Lower lobe of right lung (tissue), 2 donors: Measurements from ENCODE around the gene DOCK8. TPM values are rescaled to one million over a fixed set of nuclear protein-coding genes. Genes with fewer than 3 reads are reported as not detected.
"Not testable (repeated sequence)": the region's sequence is repeated elsewhere in the genome, so short reads cannot be mapped to it uniquely, and the experiment has no call there.

Experiments used
- ATAC-seq, 2 donors: fragments of 200-7000 bp; cut with Tn5 transposase; one replicate each; pipeline ENCODE4 v1.9.1; 2020 to 2022; ENCODE audit warnings: mild to moderate bottlenecking in 2 of 2, moderate library complexity in 2 of 2
- DNase-seq: peaks from one replicate; pipeline ENCODE4 v3.0.0-alpha.2; 2020
- H3K27ac ChIP-seq: fragments of 200-600 bp; one replicate; pipeline ENCODE4 v1.8.0; 2022
- H3K27me3 ChIP-seq: fragments of 200-600 bp; one replicate; pipeline ENCODE4 v1.8.0; 2022; ENCODE audit warnings: low read depth
- H3K36me3 ChIP-seq: fragments of 200-600 bp; one replicate; pipeline ENCODE4 v1.8.0; 2022; ENCODE audit warnings: mild to moderate bottlenecking
- H3K4me1 ChIP-seq: fragments of 200-600 bp; one replicate; pipeline ENCODE4 v1.8.0; 2022
- H3K4me3 ChIP-seq: fragments of 200-600 bp; one replicate; pipeline ENCODE4 v1.8.0; 2022; ENCODE audit warnings: mild to moderate bottlenecking
- H3K9me3 ChIP-seq: fragments of 200-600 bp; one replicate; pipeline ENCODE4 v1.8.0; 2022
- CTCF ChIP-seq: fragments of 200-600 bp; IDR thresholded peaks from one replicate; pipeline ENCODE4 v1.8.0; 2022; ENCODE audit warnings: antibody characterized with exemption, mild to moderate bottlenecking
- intact Hi-C: fragments of 100-400 bp; cut with DNase I; formaldehyde crosslinking; loops from one replicate; pipeline ENCODE4 v1.11.0; 2022
- total RNA-seq: library from RNA; stranded (reverse); fragmentation: NEBNext Ultra II Directional; extraction: Animal tissue kit (Norgen Biotek cat#: 25700); gene quantifications from one replicate; pipeline ENCODE4 v1.2.1, GENCODE V29; 2021
- donor health status: DM: no; HTN: yes; CAD: no; lungs with severe emphysema.

The DOCK8 gene
- total RNA-seq, 1 donor from 2014 or later, result 112 TPM

DNA sequence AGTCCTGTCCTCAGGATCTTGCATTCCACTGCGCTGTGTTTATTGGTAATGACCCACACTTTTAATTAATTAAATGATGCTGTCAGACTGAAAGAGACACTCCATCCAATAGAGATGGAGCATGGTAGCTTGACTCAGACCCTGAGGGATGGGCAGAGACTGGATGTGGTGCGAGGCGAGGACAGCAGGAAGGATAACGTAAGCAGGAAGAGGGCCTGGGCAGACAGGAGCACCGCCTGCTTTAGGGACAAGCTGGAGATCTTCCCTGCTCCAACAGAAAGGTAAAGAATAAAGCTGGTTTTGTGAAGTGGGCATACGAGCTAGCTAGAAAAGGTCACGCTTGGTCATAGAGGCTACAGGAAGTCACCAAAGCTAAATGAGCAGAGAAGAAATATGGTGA, 3.6 kb upstream of the DOCK8 start:
- peak overlapping the region; percentile 51 for H3K27ac ChIP-seq
- H3K9me3 ChIP-seq, result no peaks in the 10 kb centered on the region
- no peak overlapping the region for H3K4me3 ChIP-seq
- intact Hi-C loops, result no loop called here
- no peak for ATAC-seq
- TF ChIP-seq CTCF, result no peak
- peaks cover 49% of the 10 kb centered on the region for H3K4me1 ChIP-seq
- DNase-seq, result no peak
- no peaks in the 10 kb centered on the region for H3K36me3 ChIP-seq
- H3K27me3 ChIP-seq, result no peaks in the 10 kb centered on the region

GRCh38 chr9:211557-211956, 3.1 kb upstream of the DOCK8 start:
- no peaks in the 10 kb centered on the region for H3K36me3 ChIP-seq
- H3K4me1 ChIP-seq, result peaks cover 54% of the 10 kb centered on the region
- no peak for TF ChIP-seq CTCF
- intact Hi-C loops, result no loop called here
- DNase-seq (no peak), ATAC-seq (no peak)
- no peaks in the 10 kb centered on the region for H3K9me3 ChIP-seq
- no peak overlapping the region for H3K4me3 ChIP-seq
- peak overlapping the region; percentile 51 for H3K27ac ChIP-seq
- H3K27me3 ChIP-seq, result no peaks in the 10 kb centered on the region

GRCh38 chr9:212297-212696, 2.4 kb upstream of the DOCK8 start:
- Histone ChIP-seq H3K4me3 (no peak overlapping the region), H3K27ac (no peak overlapping the region), H3K9me3 (no peaks in the 10 kb centered on the region), H3K36me3 (no peaks in the 10 kb centered on the region), H3K27me3 (no peaks in the 10 kb centered on the region), H3K4me1 (peaks cover 57% of the 10 kb centered on the region)
- TF ChIP-seq CTCF, result no peak
- intact Hi-C loops, result no loop called here
- ATAC-seq (no peak), DNase-seq (no peak)

GRCh38 chr9:213901-214300, 764 bp upstream of the DOCK8 start:
- intact Hi-C loops, H3K27me3 ChIP-seq, ATAC-seq, H3K9me3 ChIP-seq, DNase-seq, H3K36me3 ChIP-seq: not testable (repeated sequence)
- peaks cover 60% of the 10 kb centered on the region for H3K4me1 ChIP-seq
- peak overlapping the region; percentile 92 for H3K27ac ChIP-seq
- peak overlapping the region; percentile 65 for H3K4me3 ChIP-seq

GRCh38 chr9:214351-214647, 366 bp upstream of the DOCK8 start:
- Histone ChIP-seq H3K9me3 (no peaks in the 10 kb centered on the region), H3K27ac (peak overlapping the region; percentile 92), H3K4me3 (peak overlapping the region; percentile 65), H3K36me3 (no peaks in the 10 kb centered on the region), H3K27me3 (no peaks in the 10 kb centered on the region), H3K4me1 (peaks cover 58% of the 10 kb centered on the region)
- intact Hi-C loops, result no loop called here
- no peak for TF ChIP-seq CTCF
- DNase-seq, result no peak
- no peak for ATAC-seq

GRCh38 chr9:215631-216155, 1.0 kb downstream of the DOCK8 start:
- H3K4me3 ChIP-seq, result peak overlapping the region; percentile 65
- no peaks in the 10 kb centered on the region for H3K27me3 ChIP-seq
- H3K4me1 ChIP-seq, result peaks cover 59% of the 10 kb centered on the region
- intact Hi-C loops, result no loop called here
- no peaks in the 10 kb centered on the region for H3K36me3 ChIP-seq
- no peaks in the 10 kb centered on the region for H3K9me3 ChIP-seq
- DNase-seq (no peak), ATAC-seq (no peak)
- no peak for TF ChIP-seq CTCF
- peak overlapping the region; percentile 92 for H3K27ac ChIP-seq
